Keratinocyte (primary cell): ENCODE data around the gene SULF2. TPM values are rescaled to one million over a fixed set of nuclear protein-coding genes. Genes with fewer than 3 reads are reported as not detected.

Source experiments
- DNase-seq: peaks from one replicate; pipeline ENCODE4 v3.0.0-alpha.2; 2011; ENCODE audit warnings: low read depth, missing footprints, low spot score
- FAIRE-seq: peaks from 2 replicates; lab custom pipeline; 2011; peaks lifted over from hg19 to GRCh38; lab: Jason Lieb, UNC
- H2AFZ ChIP-seq: 2 replicates; pipeline ENCODE4 v1.6.0; 2012; ENCODE audit warnings: low read length, control low read depth, inconsistent platforms; ENCODE audit not compliant: control insufficient read depth
- H3K27ac ChIP-seq: 2 replicates; pipeline ENCODE4 v1.5.1; 2011; ENCODE audit warnings: low read length; ENCODE audit not compliant: control insufficient read depth, insufficient read depth
- H3K27me3 ChIP-seq: 3 replicates; pipeline ENCODE4 v1.6.0; 2011; ENCODE audit warnings: low read length; ENCODE audit not compliant: control insufficient read depth, insufficient read depth; ENCODE audit errors: extremely low read depth
- H3K36me3 ChIP-seq, 2 experiments: 2 replicates in 1 of 2; 3 replicates in 1 of 2; pipeline ENCODE4 v1.5.1; 2011; ENCODE audit warnings: low read length in 2 of 2, mild to moderate bottlenecking in 1 of 2; ENCODE audit not compliant: control insufficient read depth in 2 of 2, insufficient read depth in 2 of 2; ENCODE audit errors: extremely low read depth in 1 of 2
- H3K4me1 ChIP-seq: 3 replicates; pipeline ENCODE4 v1.5.1; 2011; ENCODE audit warnings: low read length; ENCODE audit not compliant: control insufficient read depth, insufficient read depth; ENCODE audit errors: extremely low read depth
- H3K4me2 ChIP-seq: 3 replicates; pipeline ENCODE4 v1.6.0; 2011; ENCODE audit warnings: low read depth, low read length; ENCODE audit not compliant: control insufficient read depth, insufficient read depth; ENCODE audit errors: extremely low read depth
- H3K4me3 ChIP-seq, 3 experiments: fragments of 200-600 bp in 1 of 3; sonication (generic) in 1 of 3; 2 replicates in 2 of 3; 3 replicates in 1 of 3; pipeline ENCODE4 v1.5.1; 2011 to 2016; ENCODE audit warnings: low read length in 3 of 3, mild to moderate bottlenecking in 3 of 3, control low read depth in 2 of 3, inconsistent platforms in 1 of 3, low read depth in 1 of 3, mixed read lengths in 1 of 3, mixed run types in 1 of 3, moderate library complexity in 1 of 3; ENCODE audit not compliant: control insufficient read depth in 2 of 3, insufficient read depth in 2 of 3; ENCODE audit errors: extremely low read depth in 1 of 3
- H3K79me2 ChIP-seq: 2 replicates; pipeline ENCODE4 v1.6.0; 2012; ENCODE audit warnings: low read length; ENCODE audit not compliant: control insufficient read depth, insufficient read depth
- H3K9ac ChIP-seq: 3 replicates; pipeline ENCODE4 v1.6.0; 2011; ENCODE audit warnings: low read length; ENCODE audit not compliant: control insufficient read depth, insufficient read depth; ENCODE audit errors: extremely low read depth
- H3K9me1 ChIP-seq: 3 replicates; pipeline ENCODE4 v1.6.0; 2011; ENCODE audit warnings: low read length; ENCODE audit not compliant: control insufficient read depth, insufficient read depth; ENCODE audit errors: extremely low read depth
- H3K9me3 ChIP-seq: 2 replicates; pipeline ENCODE4 v1.5.1; 2012; ENCODE audit warnings: low read depth, low read length; ENCODE audit not compliant: control insufficient read depth
- H4K20me1 ChIP-seq: 3 replicates; pipeline ENCODE4 v1.6.0; 2011; ENCODE audit warnings: low read length; ENCODE audit not compliant: control insufficient read depth, insufficient read depth; ENCODE audit errors: extremely low read depth
- EZH2 ChIP-seq: IDR thresholded peaks from one replicate; pipeline ENCODE4 v1.6.1; 2012; ENCODE audit warnings: inconsistent platforms, mild to moderate bottlenecking, low read length, moderate library complexity
- dilution Hi-C: fragments of 300-500 bp; cut with MboI; formaldehyde crosslinking; loops from one replicate; pipeline ENCODE4 v1.7.0; 2020; ENCODE audit warnings: low sequenced_read_pairs; ENCODE audit not compliant: extremely low pct_ligation_motif_present
- polyA plus RNA-seq, 5 experiments: library from polyadenylated mRNA; depleted of rRNA in 3 of 5; stranded (reverse) in 3 of 5; stranded (forward) in 1 of 5; unstranded in 1 of 5; fragments of >200 nt; gene quantifications; 1 replicate in 1 of 5; 2 replicates in 3 of 5; 3 replicates in 1 of 5; pipeline versions ENCODE4 v1.2.1 to v1.2.3, GENCODE V29; 2011 to 2012; ENCODE audit warnings: missing spikeins in 2 of 5, low read depth in 1 of 5, low replicate concordance in 1 of 5
- TF ChIP-seq, protein P1 (sequence below), 3 experiments: IDR thresholded peaks in 1 of 3; conservative IDR thresholded peaks in 1 of 3; optimal IDR thresholded peaks in 1 of 3; 2 replicates in 2 of 3; 3 replicates in 1 of 3; pipeline versions ENCODE3 to v1.5.1; 2011; ENCODE audit warnings: low read length in 3 of 3, mild to moderate bottlenecking in 3 of 3, moderate library complexity in 2 of 3, control low read depth in 1 of 3, inconsistent platforms in 1 of 3; ENCODE audit not compliant: insufficient read depth in 2 of 3; ENCODE audit errors: extremely low read depth in 1 of 3

SULF2 gene
- polyA plus RNA-seq, 1 donor (not counting 4 experiments of a cell fraction or from before 2014, with no cell fraction given): 64.4 TPM

DNA sequence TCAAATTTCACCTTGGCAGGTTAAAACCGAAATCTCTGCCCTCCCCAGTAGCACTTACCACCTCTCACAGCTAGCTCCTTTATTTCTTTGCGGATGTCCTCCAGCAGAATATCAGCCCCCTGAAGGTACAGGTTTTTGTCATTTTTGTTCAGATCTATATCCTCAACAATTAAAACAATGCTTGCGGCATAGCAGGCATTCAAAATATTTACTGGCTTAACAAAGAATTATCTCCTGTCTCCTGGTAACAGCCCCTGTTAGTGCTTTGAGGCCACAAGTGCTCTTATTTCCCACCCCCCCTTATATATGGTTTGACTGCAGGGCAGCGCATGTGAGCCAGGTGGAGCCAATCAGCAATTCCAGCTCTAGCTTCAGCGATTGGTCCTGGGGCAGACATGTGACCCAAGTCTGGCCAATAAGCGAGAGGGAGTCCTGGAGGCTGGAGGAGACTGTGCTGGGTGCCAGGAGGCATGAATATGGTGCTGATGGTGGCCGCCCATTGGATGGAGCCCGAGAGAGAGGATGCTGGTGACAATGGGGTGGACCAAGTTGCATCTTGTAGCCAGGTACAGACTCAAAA, 21.0 kb downstream of the SULF2 start:
- no peak overlapping the region for H2AFZ ChIP-seq
- no peak overlapping the region for H3K4me3 ChIP-seq
- TF ChIP-seq, protein P1, sequence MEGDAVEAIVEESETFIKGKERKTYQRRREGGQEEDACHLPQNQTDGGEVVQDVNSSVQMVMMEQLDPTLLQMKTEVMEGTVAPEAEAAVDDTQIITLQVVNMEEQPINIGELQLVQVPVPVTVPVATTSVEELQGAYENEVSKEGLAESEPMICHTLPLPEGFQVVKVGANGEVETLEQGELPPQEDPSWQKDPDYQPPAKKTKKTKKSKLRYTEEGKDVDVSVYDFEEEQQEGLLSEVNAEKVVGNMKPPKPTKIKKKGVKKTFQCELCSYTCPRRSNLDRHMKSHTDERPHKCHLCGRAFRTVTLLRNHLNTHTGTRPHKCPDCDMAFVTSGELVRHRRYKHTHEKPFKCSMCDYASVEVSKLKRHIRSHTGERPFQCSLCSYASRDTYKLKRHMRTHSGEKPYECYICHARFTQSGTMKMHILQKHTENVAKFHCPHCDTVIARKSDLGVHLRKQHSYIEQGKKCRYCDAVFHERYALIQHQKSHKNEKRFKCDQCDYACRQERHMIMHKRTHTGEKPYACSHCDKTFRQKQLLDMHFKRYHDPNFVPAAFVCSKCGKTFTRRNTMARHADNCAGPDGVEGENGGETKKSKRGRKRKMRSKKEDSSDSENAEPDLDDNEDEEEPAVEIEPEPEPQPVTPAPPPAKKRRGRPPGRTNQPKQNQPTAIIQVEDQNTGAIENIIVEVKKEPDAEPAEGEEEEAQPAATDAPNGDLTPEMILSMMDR (optimal IDR thresholded peaks at IDR 0.05 in 1 of 3, IDR thresholded peaks at IDR 0.05 in 1 of 3, conservative IDR thresholded peaks at IDR 0.05 in 1 of 3; ENCODE audit: extremely low read depth in 1 of 3, insufficient read depth in 2 of 3, low read length in 3 of 3): no peak
- no peak for TF ChIP-seq EZH2
- no peaks in the 10 kb centered on the region for H3K9me1 ChIP-seq
- no peaks in the 10 kb centered on the region for H4K20me1 ChIP-seq
- FAIRE-seq (no peak), DNase-seq (no peak)
- dilution Hi-C loops: no loop called here
- no peaks in the 10 kb centered on the region for H3K4me1 ChIP-seq
- H3K4me2 ChIP-seq: no peak overlapping the region
- H3K79me2 ChIP-seq: peaks cover 74% of the 10 kb centered on the region
- no peak overlapping the region for H3K27ac ChIP-seq
- H3K27me3 ChIP-seq: no peaks in the 10 kb centered on the region
- no peaks in the 10 kb centered on the region for H3K9me3 ChIP-seq
- H3K36me3 ChIP-seq: peaks cover 7 to 24% of the 10 kb centered on the region in 2 experiments
- H3K9ac ChIP-seq: no peak overlapping the region

DNA sequence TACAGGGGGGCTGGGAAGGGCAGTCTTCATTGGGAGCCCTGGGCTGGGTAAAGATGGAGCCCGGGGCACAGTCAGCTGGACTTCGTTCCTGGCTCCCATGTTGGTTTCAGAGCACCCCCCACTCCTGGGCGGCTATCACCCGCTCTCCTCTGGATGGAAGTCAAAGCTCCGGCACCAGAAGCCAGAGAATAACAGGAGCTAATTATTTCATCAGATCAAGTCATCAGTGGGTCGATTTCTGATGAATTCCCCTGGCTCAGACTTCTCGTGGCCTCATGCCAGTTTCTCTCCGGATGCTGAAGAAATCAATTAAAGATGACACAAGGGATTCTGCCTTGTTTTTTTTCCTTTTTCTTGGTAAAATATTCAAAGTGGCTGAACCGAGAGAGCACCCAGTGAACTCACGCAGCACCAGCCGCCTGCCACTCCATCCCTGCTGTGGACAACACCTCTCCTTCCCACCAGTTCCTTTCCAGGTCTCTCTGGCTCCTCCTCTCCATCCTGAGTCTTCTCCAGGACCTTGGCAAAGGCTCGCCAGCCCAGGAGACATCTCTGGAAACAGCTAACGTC, 22.5 kb downstream of the SULF2 start:
- no peak for TF ChIP-seq EZH2
- TF ChIP-seq, protein P1 (optimal IDR thresholded peaks at IDR 0.05 in 1 of 3, IDR thresholded peaks at IDR 0.05 in 1 of 3, conservative IDR thresholded peaks at IDR 0.05 in 1 of 3; ENCODE audit: extremely low read depth in 1 of 3, insufficient read depth in 2 of 3, low read length in 3 of 3): no peak

More for the DNA sequence above, 22.5 kb downstream of the SULF2 start:
- FAIRE-seq (no peak), DNase-seq (no peak)
- Histone ChIP-seq H3K9ac (no peak overlapping the region), H3K9me1 (no peaks in the 10 kb centered on the region), H3K79me2 (peaks cover 75% of the 10 kb centered on the region), H3K4me2 (no peak overlapping the region), H2AFZ (no peak overlapping the region), H3K9me3 (no peaks in the 10 kb centered on the region), H3K4me1 (no peaks in the 10 kb centered on the region), H3K36me3 (peaks cover 7 to 23% of the 10 kb centered on the region in 2 experiments), H3K27ac (no peak overlapping the region), H3K27me3 (no peaks in the 10 kb centered on the region), H3K4me3 (no peak overlapping the region), H4K20me1 (no peaks in the 10 kb centered on the region)
- dilution Hi-C loops: no loop called here
